Kidney epithelial cell (primary cell): ENCODE results near the gene NPL. TPM values are rescaled to one million over a fixed set of nuclear protein-coding genes. Genes with fewer than 3 reads are reported as not detected.

Source experiments
- DNase-seq: peaks from one replicate; pipeline ENCODE4 v3.0.0-alpha.2; 2010; ENCODE audit warnings: low read depth
- H3K27me3 ChIP-seq: 2 replicates; pipeline ENCODE4 v1.6.0; 2011; ENCODE audit warnings: low read length; ENCODE audit not compliant: control insufficient read depth, insufficient read depth
- H3K36me3 ChIP-seq: 2 replicates; pipeline ENCODE4 v1.5.1; 2011; ENCODE audit warnings: low read length; ENCODE audit not compliant: control insufficient read depth, insufficient read depth
- H3K4me3 ChIP-seq: 2 replicates; pipeline ENCODE4 v1.5.1; 2011; ENCODE audit warnings: low read depth, mild to moderate bottlenecking, control low read depth, low read length
- total RNA-seq: library from RNA; depleted of rRNA; stranded (reverse); fragments of >200 nt; gene quantifications from 2 replicates; pipeline ENCODE4 v1.2.3, GENCODE V29; 2015
- TF ChIP-seq, protein P1 (sequence below): IDR thresholded peaks from 2 replicates; pipeline ENCODE4 v1.5.1; 2011; ENCODE audit warnings: mild to moderate bottlenecking, moderate library complexity, low read length, control low read depth, inconsistent platforms; ENCODE audit not compliant: insufficient read depth, poor library complexity, severe bottlenecking

The NPL gene
- total RNA-seq, 1 donor from 2014 or later = 2.3 TPM

GRCh38 chr1:182770232-182770631 is 19.3 kb upstream of the NPL start:
- no peaks in the 10 kb centered on the region for H3K36me3 ChIP-seq
- DNase-seq = no peak
- H3K4me3 ChIP-seq = no peak overlapping the region
- no peaks in the 10 kb centered on the region for H3K27me3 ChIP-seq
- TF ChIP-seq, protein P1, sequence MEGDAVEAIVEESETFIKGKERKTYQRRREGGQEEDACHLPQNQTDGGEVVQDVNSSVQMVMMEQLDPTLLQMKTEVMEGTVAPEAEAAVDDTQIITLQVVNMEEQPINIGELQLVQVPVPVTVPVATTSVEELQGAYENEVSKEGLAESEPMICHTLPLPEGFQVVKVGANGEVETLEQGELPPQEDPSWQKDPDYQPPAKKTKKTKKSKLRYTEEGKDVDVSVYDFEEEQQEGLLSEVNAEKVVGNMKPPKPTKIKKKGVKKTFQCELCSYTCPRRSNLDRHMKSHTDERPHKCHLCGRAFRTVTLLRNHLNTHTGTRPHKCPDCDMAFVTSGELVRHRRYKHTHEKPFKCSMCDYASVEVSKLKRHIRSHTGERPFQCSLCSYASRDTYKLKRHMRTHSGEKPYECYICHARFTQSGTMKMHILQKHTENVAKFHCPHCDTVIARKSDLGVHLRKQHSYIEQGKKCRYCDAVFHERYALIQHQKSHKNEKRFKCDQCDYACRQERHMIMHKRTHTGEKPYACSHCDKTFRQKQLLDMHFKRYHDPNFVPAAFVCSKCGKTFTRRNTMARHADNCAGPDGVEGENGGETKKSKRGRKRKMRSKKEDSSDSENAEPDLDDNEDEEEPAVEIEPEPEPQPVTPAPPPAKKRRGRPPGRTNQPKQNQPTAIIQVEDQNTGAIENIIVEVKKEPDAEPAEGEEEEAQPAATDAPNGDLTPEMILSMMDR = no peak

DNA sequence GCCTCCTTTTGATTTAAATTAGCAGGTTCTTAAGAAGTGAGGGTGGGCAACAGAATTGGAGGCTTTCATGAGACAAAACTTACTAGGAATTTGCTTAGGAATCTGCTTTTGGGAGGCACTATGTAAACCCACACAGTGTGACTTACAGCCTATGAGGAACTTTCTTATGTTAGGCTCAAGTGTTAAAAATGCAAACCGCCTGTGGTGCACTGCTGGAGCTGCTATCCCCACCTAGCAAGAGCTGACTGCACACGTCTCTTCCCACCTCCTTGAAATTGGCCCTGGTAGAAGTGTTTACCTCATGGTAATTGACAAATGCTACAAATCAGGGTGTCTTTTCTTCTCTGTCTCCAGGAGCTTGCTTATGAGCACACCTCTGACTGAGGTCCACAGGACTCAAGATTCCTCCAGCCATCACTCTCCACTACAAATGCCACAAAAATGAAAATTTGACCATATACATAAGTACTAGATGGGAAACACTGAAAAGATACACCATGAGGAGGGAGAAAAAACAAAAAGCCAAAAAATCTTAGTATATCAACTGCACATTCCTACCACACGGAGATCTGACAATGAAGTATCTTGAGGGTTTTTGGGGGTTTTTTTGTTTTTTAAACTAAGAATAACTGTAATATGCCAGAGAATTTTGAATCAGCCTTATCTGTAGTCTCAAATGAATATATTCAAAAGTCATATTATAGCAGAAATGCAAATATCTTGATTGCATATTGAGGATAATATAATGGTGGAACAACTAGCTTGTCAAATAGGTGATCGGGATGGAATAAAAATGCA is 18.2 kb upstream of the NPL start:
- DNase-seq = no peak
- TF ChIP-seq, protein P1 = no peak

DNA sequence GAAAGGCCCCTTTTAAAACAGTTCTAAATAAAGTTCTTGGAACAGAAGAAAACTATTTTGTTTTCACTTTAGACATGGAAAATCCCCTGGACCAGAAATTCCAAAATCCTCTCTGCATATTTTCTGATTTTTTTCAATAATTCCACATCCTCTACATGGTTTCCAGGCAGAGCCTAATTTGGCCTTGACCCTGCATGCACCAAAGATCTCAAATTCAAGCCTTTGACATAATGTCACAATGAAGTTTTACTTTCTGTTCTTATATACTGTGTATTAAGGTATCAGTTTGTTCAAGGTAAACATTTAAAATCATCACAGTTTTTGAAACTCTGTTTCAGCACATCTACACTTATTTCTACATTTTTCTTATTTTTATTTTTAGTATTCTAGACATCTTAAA is 12.2 kb upstream of the NPL start:
- H3K4me3 ChIP-seq = no peak overlapping the region
- TF ChIP-seq, protein P1 = no peak
- DNase-seq = no peak
- H3K36me3 ChIP-seq = no peaks in the 10 kb centered on the region
- H3K27me3 ChIP-seq = no peaks in the 10 kb centered on the region

More for the DNA sequence above, 18.2 kb upstream of the NPL start:
- Histone ChIP-seq H3K36me3 (no peaks in the 10 kb centered on the region), H3K27me3 (no peaks in the 10 kb centered on the region), H3K4me3 (no peak overlapping the region)

DNA sequence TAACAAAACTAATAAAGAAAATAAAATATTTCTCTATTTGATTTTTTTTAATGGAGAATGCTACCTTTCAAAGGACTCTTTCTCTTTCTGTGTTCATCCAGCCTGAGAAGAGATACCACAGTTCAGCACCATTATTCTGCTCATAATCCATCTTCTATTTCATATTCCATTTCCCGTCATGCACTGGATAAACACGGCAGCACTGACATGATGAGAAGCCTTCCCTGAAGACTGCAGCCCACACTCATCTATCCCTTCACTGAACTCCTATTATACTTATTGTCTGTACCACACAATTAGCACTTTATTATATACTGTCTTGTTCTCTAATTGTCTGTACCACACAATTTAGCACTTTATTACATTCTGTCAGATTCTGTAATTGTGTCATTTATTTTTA is 10.7 kb upstream of the NPL start:
- Histone ChIP-seq H3K36me3 (no peaks in the 10 kb centered on the region), H3K4me3 (no peak overlapping the region), H3K27me3 (no peaks in the 10 kb centered on the region)
- DNase-seq = no peak
- TF ChIP-seq, protein P1 = no peak

DNA sequence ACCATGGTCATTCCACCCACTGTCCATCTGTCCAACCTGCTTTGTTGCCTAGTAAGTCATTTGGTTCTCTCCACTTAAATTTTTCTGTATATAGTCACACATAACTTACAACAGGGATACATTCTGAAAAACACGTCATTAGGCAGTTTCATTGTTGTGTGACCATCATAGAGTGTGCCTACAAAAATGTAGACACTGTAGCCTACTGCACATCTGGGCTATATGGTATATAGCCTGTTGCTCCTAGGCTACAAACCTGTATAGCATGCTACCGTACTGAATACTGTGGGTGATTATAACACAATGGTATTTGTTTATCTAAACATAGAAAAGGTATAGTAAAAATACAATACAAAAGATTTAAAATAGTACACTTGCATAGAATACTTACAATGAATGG is 10.0 kb upstream of the NPL start:
- TF ChIP-seq, protein P1 = no peak
- DNase-seq = no peak
- Histone ChIP-seq H3K36me3 (no peaks in the 10 kb centered on the region), H3K4me3 (no peak overlapping the region), H3K27me3 (no peaks in the 10 kb centered on the region)
